Trophoblast cell (in vitro differentiated cells and primary cell): Measurements from ENCODE around the gene CCR5.
"Not testable (repeated sequence)": the region's sequence is repeated elsewhere in the genome, so short reads cannot be mapped to it uniquely, and the experiment has no call there.

Experiments
- DNase-seq, 2 donors: peaks; one replicate each; pipeline ENCODE4 v3.0.0-alpha.2; 2016
- H2AFZ ChIP-seq: 2 replicates; pipeline ENCODE4 v1.6.1; 2013; ENCODE audit warnings: low read length, moderate library complexity, mild to moderate bottlenecking; ENCODE audit not compliant: insufficient read depth, poor library complexity
- H2AK5ac ChIP-seq: 2 replicates; pipeline ENCODE4 v1.6.1; 2013; ENCODE audit warnings: mild to moderate bottlenecking, low read length
- H2BK120ac ChIP-seq: 2 replicates; pipeline ENCODE4 v1.6.1; 2013; ENCODE audit warnings: low read length, mild to moderate bottlenecking, moderate library complexity; ENCODE audit not compliant: insufficient read depth, poor library complexity
- H2BK12ac ChIP-seq: 2 replicates; pipeline ENCODE4 v1.6.1; 2013; ENCODE audit warnings: mild to moderate bottlenecking, low read length, moderate library complexity
- H2BK5ac ChIP-seq: 2 replicates; pipeline ENCODE4 v1.6.1; 2013; ENCODE audit warnings: low read length, low read depth, moderate library complexity, mild to moderate bottlenecking; ENCODE audit not compliant: poor library complexity
- H3K14ac ChIP-seq: 2 replicates; pipeline ENCODE4 v1.6.1; 2013; ENCODE audit warnings: mild to moderate bottlenecking, low read length
- H3K18ac ChIP-seq: 2 replicates; pipeline ENCODE4 v1.6.1; 2013; ENCODE audit warnings: mild to moderate bottlenecking, low read length
- H3K23ac ChIP-seq: 2 replicates; pipeline ENCODE4 v1.6.1; 2013; ENCODE audit warnings: low read length
- H3K27ac ChIP-seq: 2 replicates; pipeline ENCODE4 v1.5.1; 2013; ENCODE audit warnings: low read depth, mild to moderate bottlenecking, inconsistent platforms, low read length, moderate library complexity
- H3K27me3 ChIP-seq: 2 replicates; pipeline ENCODE4 v1.6.1; 2013; ENCODE audit warnings: inconsistent platforms, mild to moderate bottlenecking, low read length, moderate library complexity; ENCODE audit not compliant: insufficient read depth
- H3K36me3 ChIP-seq, 2 experiments: 1 replicate in 1 of 2; 2 replicates in 1 of 2; pipeline ENCODE4 v1.6.1; 2013; ENCODE audit warnings: low read length in 2 of 2, mild to moderate bottlenecking in 2 of 2, moderate library complexity in 1 of 2; ENCODE audit not compliant: insufficient read depth in 2 of 2, control insufficient read depth in 1 of 2
- H3K4ac ChIP-seq: 2 replicates; pipeline ENCODE4 v1.6.1; 2013; ENCODE audit warnings: low read depth, mild to moderate bottlenecking, low read length, moderate library complexity
- H3K4me1 ChIP-seq, 2 experiments: 1 replicate in 1 of 2; 2 replicates in 1 of 2; pipeline ENCODE4 v1.6.1; 2013; ENCODE audit warnings: low read length in 2 of 2, mild to moderate bottlenecking in 2 of 2, moderate library complexity in 1 of 2; ENCODE audit not compliant: insufficient read depth in 2 of 2, control insufficient read depth in 1 of 2
- H3K4me2 ChIP-seq: 2 replicates; pipeline ENCODE4 v1.6.1; 2013; ENCODE audit warnings: inconsistent platforms, mild to moderate bottlenecking, low read length, moderate library complexity
- H3K4me3 ChIP-seq: 2 replicates; pipeline ENCODE4 v1.5.1; 2013; ENCODE audit warnings: mild to moderate bottlenecking, low read depth, low read length, inconsistent platforms
- H3K79me1 ChIP-seq: one replicate; pipeline ENCODE4 v1.6.1; 2013; ENCODE audit warnings: low read length
- H3K79me2 ChIP-seq: 2 replicates; pipeline ENCODE4 v1.6.1; 2013; ENCODE audit warnings: low read length, mild to moderate bottlenecking; ENCODE audit not compliant: control insufficient read depth, insufficient read depth, poor library complexity
- H3K9ac ChIP-seq: 2 replicates; pipeline ENCODE4 v1.6.1; 2013; ENCODE audit warnings: mild to moderate bottlenecking, low read length
- H3K9me3 ChIP-seq: 2 replicates; pipeline ENCODE4 v1.6.1; 2013; ENCODE audit warnings: low read depth, mild to moderate bottlenecking, control low read depth, inconsistent platforms, low read length; ENCODE audit not compliant: insufficient read depth
- H4K12ac ChIP-seq: 2 replicates; pipeline ENCODE4 v1.6.1; 2013; ENCODE audit warnings: low read depth, mild to moderate bottlenecking, low read length, moderate library complexity
- H4K8ac ChIP-seq: 2 replicates; pipeline ENCODE4 v1.6.1; 2013; ENCODE audit warnings: low read depth, mild to moderate bottlenecking, low read length, moderate library complexity
- H4K91ac ChIP-seq: one replicate; pipeline ENCODE4 v1.6.1; 2013; ENCODE audit warnings: low read depth, mild to moderate bottlenecking, low read length, moderate library complexity
- WGBS: extraction: QIAGEN DNeasy Blood & Tissue Kit; methylation state at CpG from one replicate; pipeline ENCODE4 v1.1.7; 2013; ENCODE audit warnings: missing lambda C conversion rate; ENCODE audit not compliant: insufficient read length, insufficient coverage; ENCODE audit errors: extremely low coverage; 5-methylcytosine and 5-hydroxymethylcytosine counted together

CCR5 gene

GRCh38 chr3:46400000-46400734, 29.4 kb downstream of the CCR5 start:
- Histone ChIP-seq H4K8ac (no peak overlapping the region), H2AK5ac (no peak overlapping the region), H3K23ac (no peak overlapping the region), H3K18ac (no peak overlapping the region), H3K79me1 (peaks cover 3% of the 10 kb centered on the region), H3K4ac (no peak overlapping the region), H3K27me3 (no peaks in the 10 kb centered on the region), H3K79me2 (no peaks in the 10 kb centered on the region), H4K91ac (no peak overlapping the region), H3K9ac (no peak overlapping the region), H2BK120ac (peak overlapping the region; percentile 17), H3K14ac (no peak overlapping the region), H2AFZ (no peak overlapping the region), H3K27ac (no peak overlapping the region), H3K36me3 (no peaks in the 10 kb centered on the region), H4K12ac (no peak overlapping the region), H3K4me1 (peaks cover 9 to 11% of the 10 kb centered on the region in 2 experiments), H2BK12ac (no peak overlapping the region), H2BK5ac (no peak overlapping the region), H3K9me3 (no peaks in the 10 kb centered on the region), H3K4me3 (no peak overlapping the region), H3K4me2 (no peak overlapping the region)
- DNase-seq = no peak
- no CpG with 5 or more reads among the region's 8 CpGs for WGBS

DNA sequence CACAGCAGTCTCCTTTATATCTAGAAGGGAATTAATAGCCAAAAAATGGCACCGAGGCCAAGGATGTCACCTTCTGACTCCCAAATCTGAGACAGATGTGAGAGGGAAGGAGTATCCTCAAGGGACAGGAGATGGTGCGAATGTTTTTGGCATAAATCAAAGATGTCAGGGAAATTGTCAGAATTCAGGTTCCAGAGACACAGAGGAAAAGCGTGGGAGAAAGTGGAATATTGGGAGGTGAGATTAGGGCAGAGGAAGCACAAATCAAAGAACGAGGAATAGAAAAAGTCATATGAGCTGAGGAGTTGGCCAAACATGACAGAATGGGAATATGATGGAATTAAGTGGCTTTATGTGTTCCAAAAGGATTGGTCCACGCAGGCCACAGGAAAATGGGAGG, 30.1 kb downstream of the CCR5 start:
- Histone ChIP-seq H3K79me2 (no peaks in the 10 kb centered on the region), H3K4ac (no peak overlapping the region), H3K4me3 (no peak overlapping the region), H2AK5ac (no peak overlapping the region), H3K27ac (no peak overlapping the region), H2BK120ac (no peak overlapping the region), H4K91ac (no peak overlapping the region), H2BK5ac (no peak overlapping the region), H3K27me3 (no peaks in the 10 kb centered on the region), H3K4me2 (no peak overlapping the region), H2BK12ac (no peak overlapping the region), H3K79me1 (no peaks in the 10 kb centered on the region), H3K18ac (no peak overlapping the region), H3K36me3 (no peaks in the 10 kb centered on the region), H3K9ac (no peak overlapping the region), H3K23ac (no peak overlapping the region), H4K8ac (no peak overlapping the region), H3K9me3 (no peaks in the 10 kb centered on the region), H2AFZ (no peak overlapping the region), H3K4me1 (peaks cover 3 to 4% of the 10 kb centered on the region in 2 experiments), H4K12ac (no peak overlapping the region), H3K14ac (no peak overlapping the region)
- DNase-seq = no peak
- WGBS = no CpG with 5 or more reads among the region's 5 CpGs

GRCh38 chr3:46401579-46401978, 30.8 kb downstream of the CCR5 start:
- Histone ChIP-seq H3K18ac (no peak overlapping the region), H4K91ac (no peak overlapping the region), H3K36me3 (no peaks in the 10 kb centered on the region), H4K8ac (no peak overlapping the region), H3K23ac (no peak overlapping the region), H3K27ac (no peak overlapping the region), H2AK5ac (no peak overlapping the region), H3K4me1 (peaks cover under 1 to 1% of the 10 kb centered on the region in 2 experiments), H3K14ac (no peak overlapping the region), H3K9ac (no peak overlapping the region), H3K4me3 (no peak overlapping the region), H3K79me1 (no peaks in the 10 kb centered on the region), H2BK12ac (no peak overlapping the region), H3K4me2 (no peak overlapping the region), H3K27me3 (no peaks in the 10 kb centered on the region), H4K12ac (no peak overlapping the region), H2BK5ac (no peak overlapping the region), H3K79me2 (no peaks in the 10 kb centered on the region), H2AFZ (no peak overlapping the region), H3K4ac (no peak overlapping the region), H2BK120ac (no peak overlapping the region), H3K9me3 (no peaks in the 10 kb centered on the region)
- WGBS = no CpG with 5 or more reads among the region's 2 CpGs
- DNase-seq = no peak

GRCh38 chr3:46402902-46403301, 32.2 kb downstream of the CCR5 start:
- not testable (repeated sequence) for H2BK120ac ChIP-seq, H2AFZ ChIP-seq, H3K9ac ChIP-seq, H3K4me1 ChIP-seq, H3K23ac ChIP-seq, H3K79me2 ChIP-seq, H2BK5ac ChIP-seq, H4K8ac ChIP-seq, H3K27ac ChIP-seq, H4K12ac ChIP-seq, H3K4me3 ChIP-seq, H3K4ac ChIP-seq, H3K9me3 ChIP-seq, H4K91ac ChIP-seq, H2BK12ac ChIP-seq, H3K27me3 ChIP-seq, H3K79me1 ChIP-seq, H3K4me2 ChIP-seq, DNase-seq, H3K14ac ChIP-seq, H3K18ac ChIP-seq, H2AK5ac ChIP-seq, H3K36me3 ChIP-seq
- WGBS = no CpG with 5 or more reads among the region's 4 CpGs
